LNCaP clone FGC (cell line): Measurements from ENCODE around the gene CD82.

Source experiments
- DNase-seq: peaks from one replicate; pipeline ENCODE4 v3.0.0-alpha.2; 2011; ENCODE audit warnings: low read depth
- H3K4me3 ChIP-seq: 2 replicates; pipeline ENCODE4 v1.5.1; 2011; ENCODE audit warnings: mild to moderate bottlenecking, low read depth, low read length, control low read depth
- TF ChIP-seq, protein P1 (sequence below): IDR thresholded peaks from 2 replicates; pipeline ENCODE4 v1.5.1; 2012; ENCODE audit warnings: mild to moderate bottlenecking; ENCODE audit not compliant: control insufficient read depth, insufficient read depth; ENCODE audit errors: extremely low read depth

CD82 gene

DNA sequence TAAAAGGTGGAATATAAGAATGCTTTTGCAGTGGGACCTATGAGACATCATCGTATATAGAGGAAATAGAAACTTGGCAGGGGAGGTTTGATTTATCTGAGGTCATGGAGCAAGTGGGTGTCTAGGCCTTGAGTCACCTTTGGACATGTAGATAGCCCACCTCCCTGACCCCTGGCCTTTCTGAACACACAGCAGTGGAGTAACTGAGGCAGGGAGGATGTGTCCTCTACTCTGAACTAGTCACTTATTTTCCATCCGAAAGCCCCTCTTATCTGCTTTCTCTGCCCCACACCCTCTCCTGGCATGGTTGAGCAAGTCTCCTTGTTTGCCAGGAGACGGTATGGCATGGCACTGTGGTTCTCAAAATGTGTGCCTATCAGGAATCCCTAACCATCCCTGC, 7.9 kb downstream of the CD82 start:
- DNase-seq = no peak
- no peak overlapping the region for H3K4me3 ChIP-seq
- TF ChIP-seq, protein P1, sequence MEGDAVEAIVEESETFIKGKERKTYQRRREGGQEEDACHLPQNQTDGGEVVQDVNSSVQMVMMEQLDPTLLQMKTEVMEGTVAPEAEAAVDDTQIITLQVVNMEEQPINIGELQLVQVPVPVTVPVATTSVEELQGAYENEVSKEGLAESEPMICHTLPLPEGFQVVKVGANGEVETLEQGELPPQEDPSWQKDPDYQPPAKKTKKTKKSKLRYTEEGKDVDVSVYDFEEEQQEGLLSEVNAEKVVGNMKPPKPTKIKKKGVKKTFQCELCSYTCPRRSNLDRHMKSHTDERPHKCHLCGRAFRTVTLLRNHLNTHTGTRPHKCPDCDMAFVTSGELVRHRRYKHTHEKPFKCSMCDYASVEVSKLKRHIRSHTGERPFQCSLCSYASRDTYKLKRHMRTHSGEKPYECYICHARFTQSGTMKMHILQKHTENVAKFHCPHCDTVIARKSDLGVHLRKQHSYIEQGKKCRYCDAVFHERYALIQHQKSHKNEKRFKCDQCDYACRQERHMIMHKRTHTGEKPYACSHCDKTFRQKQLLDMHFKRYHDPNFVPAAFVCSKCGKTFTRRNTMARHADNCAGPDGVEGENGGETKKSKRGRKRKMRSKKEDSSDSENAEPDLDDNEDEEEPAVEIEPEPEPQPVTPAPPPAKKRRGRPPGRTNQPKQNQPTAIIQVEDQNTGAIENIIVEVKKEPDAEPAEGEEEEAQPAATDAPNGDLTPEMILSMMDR = no peak

DNA sequence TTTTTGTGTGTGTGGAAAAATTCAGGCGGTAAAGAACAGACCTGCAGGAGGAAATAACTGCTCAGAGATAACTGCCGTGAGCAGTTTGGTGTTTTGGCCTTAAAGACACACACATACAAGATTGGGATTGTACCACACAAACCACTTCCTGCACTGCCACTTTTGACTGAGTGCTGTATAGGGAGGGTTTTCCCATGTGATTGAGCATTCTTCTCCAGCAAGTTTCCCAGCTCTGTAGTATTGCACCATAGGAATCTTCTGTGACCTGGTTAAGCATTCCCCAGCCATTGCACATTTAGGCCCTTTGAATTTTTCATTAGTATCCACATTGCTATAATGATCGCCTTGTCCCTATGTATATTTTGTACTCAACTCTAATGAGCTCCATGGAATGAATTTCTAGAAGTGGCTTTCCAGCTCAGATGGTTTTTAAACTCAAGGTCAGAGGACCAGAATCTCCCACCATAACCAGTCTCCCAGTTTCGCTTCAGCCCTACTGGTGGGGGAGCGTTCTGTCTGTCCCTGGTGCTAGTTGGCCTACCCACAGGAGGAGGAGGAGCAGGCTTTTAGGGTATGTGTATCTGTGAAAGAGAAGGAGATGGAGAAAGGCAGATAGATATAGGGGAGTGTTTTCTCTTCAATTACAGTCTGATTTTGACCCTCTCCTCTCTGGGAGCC, 9.3 kb downstream of the CD82 start:
- H3K4me3 ChIP-seq = no peak overlapping the region
- TF ChIP-seq, protein P1 = no peak
- no peak for DNase-seq

DNA sequence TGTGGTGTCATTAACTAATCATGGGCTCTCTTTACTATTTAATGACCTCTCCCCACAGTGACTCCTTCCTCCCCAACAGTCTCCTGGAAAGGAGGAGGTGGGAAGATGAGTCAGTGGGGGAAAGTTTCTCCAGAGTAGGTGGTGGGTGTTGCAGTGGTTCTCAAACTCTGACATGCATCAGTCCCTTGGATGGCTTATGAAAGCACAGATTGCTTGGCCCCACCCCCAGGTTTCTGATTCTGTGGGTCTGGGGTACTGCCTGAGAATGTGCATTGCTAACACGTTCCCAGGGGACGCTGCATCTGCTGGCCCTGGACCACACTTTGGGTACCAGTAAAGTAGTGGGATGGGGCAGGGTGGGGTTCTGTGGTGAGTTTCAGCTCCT, 9.8 kb downstream of the CD82 start:
- no peak for DNase-seq
- TF ChIP-seq, protein P1 = no peak
- no peak overlapping the region for H3K4me3 ChIP-seq

DNA sequence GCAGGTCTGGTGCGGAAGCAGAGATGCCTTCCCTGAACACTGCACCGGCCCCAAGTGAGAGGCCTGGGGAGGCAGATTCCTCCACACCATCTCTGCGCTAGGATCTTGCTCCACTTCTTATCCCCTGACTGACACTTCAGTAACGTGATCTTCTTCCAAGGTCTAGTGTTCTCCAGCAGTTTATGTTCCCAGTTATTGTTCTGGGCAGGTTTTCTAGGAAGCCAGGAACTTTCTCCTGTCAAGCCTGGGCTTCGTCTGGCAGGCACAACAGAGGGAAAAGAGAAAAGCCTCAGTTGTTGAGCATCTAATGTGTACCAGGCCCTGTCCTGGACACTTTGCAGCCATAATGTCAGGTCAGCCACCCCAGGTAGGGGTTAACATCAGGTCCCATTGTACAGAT, 10.5 kb downstream of the CD82 start:
- TF ChIP-seq, protein P1 = no peak
- H3K4me3 ChIP-seq = no peak overlapping the region
- no peak for DNase-seq

DNA sequence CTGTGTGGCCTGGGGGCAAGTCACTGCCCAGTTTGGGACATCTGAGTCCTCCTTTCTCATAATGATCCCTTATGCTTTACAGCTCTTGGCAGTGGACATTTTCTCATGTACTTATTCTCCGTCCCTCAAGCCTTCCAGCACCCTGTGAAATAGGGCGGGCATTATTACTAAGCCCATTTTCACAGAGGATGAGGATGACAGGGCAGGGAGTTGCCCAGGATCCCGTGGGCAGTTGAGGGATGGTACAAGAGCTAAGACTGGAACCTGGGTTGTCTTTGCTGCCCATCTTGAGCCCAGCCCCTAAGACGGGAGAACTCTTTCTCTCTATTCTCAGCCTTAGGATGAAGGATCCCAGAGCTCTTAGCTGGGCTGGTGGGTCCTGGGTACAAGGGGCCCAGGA, 11.2 kb downstream of the CD82 start:
- H3K4me3 ChIP-seq = no peak overlapping the region
- DNase-seq = no peak
- TF ChIP-seq, protein P1 = no peak

DNA sequence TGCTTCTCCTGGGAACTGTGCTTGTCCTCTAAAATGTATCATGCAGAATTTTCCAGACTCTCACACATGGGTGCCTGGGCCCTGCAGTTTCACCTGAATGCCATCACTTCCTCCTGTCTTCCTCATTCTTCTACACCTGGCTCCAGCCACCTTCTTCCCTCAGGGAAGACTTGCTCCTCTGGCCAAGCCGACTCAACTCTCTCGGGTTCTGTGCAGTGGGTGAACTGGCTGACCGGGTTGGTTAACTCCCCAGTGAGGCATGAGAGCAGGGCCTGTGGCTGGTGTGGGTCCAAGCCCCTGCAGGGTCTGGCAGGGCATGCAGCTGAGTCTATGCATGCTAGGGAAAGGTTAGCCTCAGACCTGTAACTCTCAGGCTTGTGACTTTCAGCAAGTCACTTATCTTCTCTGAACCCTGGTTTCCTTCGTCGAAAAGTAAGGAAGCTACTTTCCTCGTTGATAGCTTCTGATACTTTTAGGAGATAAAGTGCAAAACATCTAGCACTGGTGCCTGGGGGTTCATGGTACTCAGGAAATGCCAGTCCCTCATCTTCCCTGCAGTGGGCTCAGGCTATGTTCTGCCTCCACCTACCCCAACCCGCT, 11.9 kb downstream of the CD82 start:
- TF ChIP-seq, protein P1 = no peak
- no peak for DNase-seq
- H3K4me3 ChIP-seq = no peak overlapping the region

DNA sequence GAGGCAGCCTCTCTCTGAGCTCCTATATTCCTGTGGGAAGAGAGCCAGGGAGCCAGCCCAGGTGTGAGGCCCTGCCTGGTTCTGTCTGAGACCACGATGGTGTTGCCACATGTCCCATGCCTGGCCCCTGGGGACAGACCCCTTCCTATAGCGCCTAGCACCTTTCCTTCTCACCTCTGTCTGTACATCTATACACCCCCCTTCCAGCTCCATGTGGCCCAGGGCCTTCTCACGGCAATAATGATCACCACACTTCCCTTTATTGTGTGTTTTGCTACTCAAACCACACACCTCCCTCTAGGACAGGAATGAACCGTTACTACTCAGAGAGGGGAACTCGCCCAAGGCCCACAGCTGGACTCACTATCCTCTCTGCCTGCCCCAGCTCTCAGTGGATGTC, 12.8 kb downstream of the CD82 start:
- TF ChIP-seq, protein P1 = no peak
- no peak for DNase-seq

More for the DNA sequence above, 12.8 kb downstream of the CD82 start:
- no peak overlapping the region for H3K4me3 ChIP-seq
